H1 (cell line): ENCODE measurements around the gene TRAF3. TPM values are rescaled to one million over a fixed set of nuclear protein-coding genes. Genes with fewer than 3 reads are reported as not detected.

Experiments used
- CTCF ChIA-PET: fragments of 300-600 bp; sonication (Branson Sonifier 250); formaldehyde crosslinking; loops from one replicate; lab custom pipeline; 2021; ENCODE audit not compliant: partially characterized antibody; lab: Charles Lee
- POLR2A ChIA-PET: fragments of 300-600 bp; sonication (Branson Sonifier 250); formaldehyde crosslinking; loops from one replicate; lab custom pipeline; 2021; ENCODE audit warnings: inconsistent platforms; ENCODE audit not compliant: partially characterized antibody; lab: Charles Lee
- DNase-seq, 2 experiments: peaks; one replicate each; pipeline versions ENCODE4 v3.0.0 to v3.0.0-alpha.2; 2010 to 2022; ENCODE audit warnings: low spot score in 2 of 2, low read depth in 1 of 2, mixed read lengths in 1 of 2
- FAIRE-seq: peaks from 2 replicates; lab custom pipeline; 2011; peaks lifted over from hg19 to GRCh38; lab: Jason Lieb, UNC
- H2AFZ ChIP-seq: 2 replicates; pipeline ENCODE4 v1.8.1; 2012; ENCODE audit warnings: low read length, inconsistent platforms
- H2AK5ac ChIP-seq: 2 replicates; pipeline ENCODE4 v1.6.1; 2013; ENCODE audit warnings: low read depth, low read length
- H2BK120ac ChIP-seq: replicated peaks from 2 replicates; pipeline ENCODE3; 2013; ENCODE audit warnings: low read depth, low read length, inconsistent platforms
- H2BK12ac ChIP-seq: 2 replicates; pipeline ENCODE4 v1.6.1; 2013; ENCODE audit warnings: low read depth, low read length
- H2BK15ac ChIP-seq: 2 replicates; pipeline ENCODE4 v1.6.1; 2013; ENCODE audit warnings: low read length
- H2BK20ac ChIP-seq: 2 replicates; pipeline ENCODE4 v1.6.1; 2013; ENCODE audit warnings: low read length
- H2BK5ac ChIP-seq: 2 replicates; pipeline ENCODE4 v1.6.1; 2013; ENCODE audit warnings: low read depth, low read length
- H3K14ac ChIP-seq: 2 replicates; pipeline ENCODE4 v1.6.1; 2013; ENCODE audit warnings: inconsistent platforms; ENCODE audit not compliant: insufficient read length
- H3K18ac ChIP-seq: 2 replicates; pipeline ENCODE4 v1.6.1; 2013; ENCODE audit warnings: low read length; ENCODE audit errors: extremely low read depth
- H3K23ac ChIP-seq: 2 replicates; pipeline ENCODE4 v1.6.1; 2013; ENCODE audit warnings: inconsistent platforms; ENCODE audit not compliant: insufficient read length
- H3K23me2 ChIP-seq: 2 replicates; pipeline ENCODE4 v1.6.1; 2013; ENCODE audit warnings: low read depth, low read length
- H3K27ac ChIP-seq: 2 replicates; pipeline ENCODE4 v1.6.1; 2011; ENCODE audit warnings: low read depth, low read length, inconsistent platforms
- H3K27me3 ChIP-seq, 4 experiments: replicated peaks in 1 of 4; 1 replicate in 1 of 4; 2 replicates in 3 of 4; pipeline versions ENCODE4 v1.6.1 to v1.8.1; 2011 to 2013; ENCODE audit warnings: low read length in 3 of 4, mild to moderate bottlenecking in 3 of 4, inconsistent platforms in 2 of 4, mixed read lengths in 2 of 4, moderate library complexity in 1 of 4; ENCODE audit not compliant: control insufficient read depth in 3 of 4, insufficient read depth in 3 of 4; ENCODE audit errors: extremely low read depth in 1 of 4
- H3K36me3 ChIP-seq, 4 experiments: 2 replicates each; pipeline versions ENCODE4 v1.6.1 to v1.8.1; 2011 to 2013; ENCODE audit warnings: mild to moderate bottlenecking in 4 of 4, low read length in 3 of 4, moderate library complexity in 2 of 4, control low read depth in 1 of 4, inconsistent platforms in 1 of 4; ENCODE audit not compliant: insufficient read depth in 4 of 4, control insufficient read depth in 2 of 4
- H3K4ac ChIP-seq: replicated peaks from 2 replicates; pipeline ENCODE3; 2013; ENCODE audit warnings: low read length, low read depth, mixed read lengths, inconsistent platforms; ENCODE audit not compliant: insufficient read length
- H3K4me1 ChIP-seq, 4 experiments: replicated peaks in 1 of 4; 1 replicate in 1 of 4; 2 replicates in 3 of 4; pipeline versions ENCODE4 v1.6.1 to v1.8.1; 2011 to 2013; ENCODE audit warnings: low read length in 3 of 4, inconsistent platforms in 2 of 4, mixed read lengths in 1 of 4; ENCODE audit not compliant: insufficient read depth in 4 of 4, control insufficient read depth in 3 of 4
- H3K4me2 ChIP-seq, 2 experiments: 2 replicates each; pipeline versions ENCODE4 v1.6.1 to v1.8.1; 2011 to 2013; ENCODE audit warnings: low read depth in 2 of 2, low read length in 2 of 2, control low read depth in 1 of 2, inconsistent platforms in 1 of 2, mild to moderate bottlenecking in 1 of 2; ENCODE audit not compliant: insufficient read depth in 1 of 2
- H3K4me3 ChIP-seq, 4 experiments: fragments of 200-600, 300-600 bp in 1 of 4; sonication (generic), shearing (Covaris generic), sonication (Bioruptor Twin) in 1 of 4; 2 replicates each; pipeline versions ENCODE4 v1.5.1 to v1.8.1; 2011 to 2016; ENCODE audit warnings: low read length in 4 of 4, low read depth in 3 of 4, control low read depth in 2 of 4, inconsistent platforms in 2 of 4, mild to moderate bottlenecking in 2 of 4, mixed read lengths in 1 of 4, moderate library complexity in 1 of 4; ENCODE audit not compliant: insufficient read depth in 2 of 4; ENCODE audit errors: extremely low read depth in 1 of 4
- H3K56ac ChIP-seq: replicated peaks from 2 replicates; pipeline ENCODE3; 2013; ENCODE audit warnings: low read depth, mild to moderate bottlenecking, mixed read lengths, low read length, inconsistent platforms; ENCODE audit not compliant: insufficient read length
- H3K79me1 ChIP-seq: 2 replicates; pipeline ENCODE4 v1.6.1; 2013; ENCODE audit warnings: low read depth, low read length, control low read depth
- H3K79me2 ChIP-seq, 2 experiments: 2 replicates each; pipeline versions ENCODE4 v1.6.1 to v1.8.1; 2012 to 2013; ENCODE audit warnings: low read length in 2 of 2, mild to moderate bottlenecking in 2 of 2, inconsistent platforms in 1 of 2; ENCODE audit not compliant: insufficient read depth in 2 of 2, control insufficient read depth in 1 of 2
- H3K9ac ChIP-seq, 4 experiments: replicated peaks in 1 of 4; 1 replicate in 1 of 4; 2 replicates in 3 of 4; pipeline versions ENCODE4 v1.6.1 to v1.8.1; 2011 to 2013; ENCODE audit warnings: low read depth in 3 of 4, low read length in 3 of 4, control low read depth in 2 of 4, mild to moderate bottlenecking in 2 of 4, moderate library complexity in 2 of 4, inconsistent platforms in 1 of 4; ENCODE audit errors: extremely low read depth in 1 of 4
- H3K9me3 ChIP-seq, 2 experiments: 2 replicates each; pipeline versions ENCODE4 v1.6.1 to v1.8.1; 2012 to 2013; ENCODE audit warnings: mild to moderate bottlenecking in 2 of 2, moderate library complexity in 2 of 2, control low read depth in 1 of 2, inconsistent platforms in 1 of 2, low read depth in 1 of 2, low read length in 1 of 2, mixed read lengths in 1 of 2; ENCODE audit not compliant: insufficient read depth in 2 of 2
- H4K20me1 ChIP-seq, 2 experiments: replicated peaks in 1 of 2; 2 replicates each; pipeline versions ENCODE3 to v1.8.1; 2011 to 2013; ENCODE audit warnings: inconsistent platforms in 2 of 2, low read length in 2 of 2, mild to moderate bottlenecking in 1 of 2; ENCODE audit not compliant: insufficient read depth in 2 of 2, control insufficient read depth in 1 of 2
- H4K5ac ChIP-seq: 2 replicates; pipeline ENCODE4 v1.6.1; 2013; ENCODE audit warnings: low read length, low read depth, mixed read lengths, inconsistent platforms; ENCODE audit not compliant: insufficient read length
- H4K8ac ChIP-seq: 2 replicates; pipeline ENCODE4 v1.8.0; 2013; ENCODE audit warnings: mild to moderate bottlenecking, moderate library complexity, low read length, inconsistent platforms; ENCODE audit not compliant: insufficient read depth; ENCODE audit errors: extremely low read depth
- H4K91ac ChIP-seq: replicated peaks from 2 replicates; pipeline ENCODE3; 2013; ENCODE audit warnings: low read length, mixed read lengths, inconsistent platforms; ENCODE audit not compliant: insufficient read length
- E2F6 ChIP-seq: IDR thresholded peaks from 2 replicates; pipeline ENCODE4 v1.6.1; 2012; ENCODE audit warnings: inconsistent platforms
- KDM5A ChIP-seq: fragments of 200-600 bp; IDR thresholded peaks from 2 replicates; pipeline ENCODE4 v1.7.1; 2012; ENCODE audit warnings: mild to moderate bottlenecking, low read length, inconsistent platforms, mixed read lengths
- MAX ChIP-seq: IDR thresholded peaks from 2 replicates; pipeline ENCODE4 v1.6.1; 2012; ENCODE audit warnings: inconsistent platforms
- WGBS, 2 experiments: shearing (Covaris generic) in 1 of 2; methylation state at CpG; one replicate each; pipeline versions ENCODE4 v1.1.6 to v1.1.7; 2013 to 2015; ENCODE audit warnings: low lambda C conversion rate in 2 of 2, mixed read lengths in 2 of 2, inconsistent platforms in 1 of 2, low coverage in 1 of 2, missing lambda C conversion rate in 1 of 2; ENCODE audit not compliant: insufficient replicate concordance in 2 of 2, insufficient coverage in 1 of 2, insufficient read length in 1 of 2; ENCODE audit errors: extremely low coverage in 1 of 2, missing lambda C conversion rate in 1 of 2; 5-methylcytosine and 5-hydroxymethylcytosine counted together
- polyA plus RNA-seq, 7 experiments: library from polyadenylated mRNA; depleted of rRNA in 3 of 7; stranded (reverse) in 5 of 7; unstranded in 2 of 7; fragments of >200 nt in 5 of 7; fragments of 200-250 nt in 2 of 7; gene quantifications; 1 replicate in 5 of 7; 2 replicates in 1 of 7; 4 replicates in 1 of 7; pipeline versions ENCODE4 v1.2.1 to v1.2.3, GENCODE V29; 2011 to 2013; ENCODE audit warnings: missing spikeins in 2 of 7, mixed read lengths in 2 of 7
- total RNA-seq: library from RNA; stranded (reverse); fragmentation: NEBNext Ultra II Directional; extraction: Animal tissue kit (Norgen Biotek cat#: 25700); gene quantifications from 2 replicates; pipeline ENCODE4 v1.2.1, GENCODE V29; 2021

The TRAF3 gene
- total and polyA plus RNA-seq, 2 of the 8 experiments (the other 6 are each of a cell fraction or from before 2014, with no cell fraction given): 5.8 to 12.1 TPM

GRCh38 chr14:102840771-102841528 is 63.7 kb downstream of the TRAF3 start:
- ChIA-PET CTCF (interaction anchor here (0.7 to 2.4 kb wide), 7 partner anchors 11 to 103 kb away, joined by 3 to 9 read pairs (median 3); no protein-coding TSS in a partner anchor), POLR2A (interaction anchor here (1.1 to 1.2 kb wide), 2 partner anchors 8 to 10 kb away, joined by 3 to 4 read pairs; no protein-coding TSS in a partner anchor)
- Histone ChIP-seq H2BK5ac (peak overlapping the region; percentile 2; the same call in 1 of the 2 replicates), H2BK120ac (no peak overlapping the region), H3K4me2 (0 out of 4 replicates have a peak overlapping the region, but pooled peaks of 1 of the 2 experiments have one; percentile 1), H2BK15ac (no peak overlapping the region), H3K9me3 (no peaks in the 10 kb centered on the region), H3K14ac (no peak overlapping the region), H3K56ac (no peak overlapping the region), H3K36me3 (no peaks in the 10 kb centered on the region), H2AK5ac (no peak overlapping the region), H3K23me2 (no peaks in the 10 kb centered on the region), H3K23ac (no peak overlapping the region), H3K4me3 (no peak overlapping the region), H3K4me1 (peaks cover 0 to 20% (median 16%) of the 10 kb centered on the region in 4 experiments; a peak in 6 of 7 replicates), H3K9ac (no peak overlapping the region), H4K8ac (no peak overlapping the region; the same call in 1 of the 2 replicates), H4K91ac (no peak overlapping the region), H3K27me3 (no peaks in the 10 kb centered on the region), H4K20me1 (no peaks in the 10 kb centered on the region), H3K79me1 (no peaks in the 10 kb centered on the region), H3K27ac (no peak overlapping the region), H4K5ac (no peak overlapping the region), H2BK20ac (no peak overlapping the region), H3K18ac (no peak overlapping the region), H3K79me2 (no peaks in the 10 kb centered on the region), H2AFZ (no peak overlapping the region), H3K4ac (no peak overlapping the region), H2BK12ac (0 out of 2 replicates have a peak overlapping the region, but pooled peaks have one; percentile 78)
- DNase-seq (no peak), FAIRE-seq (no peak)
- WGBS, 2 experiments: 60% methylated on average over 8 of the region's 8 CpGs; no CpG with 5 or more reads in 1 of the 2 experiments
- TF ChIP-seq E2F6 (peak; percentile 76), KDM5A (no peak), MAX (peak; percentile 76)
